KMS-11 (cell line): ENCODE data around the gene SAMD10.
"Not testable (repeated sequence)": the region's sequence is repeated elsewhere in the genome, so short reads cannot be mapped to it uniquely, and the experiment has no call there.

Experiments
- H2AFZ ChIP-seq: fragments of 200-600 bp; sonication (generic); 2 replicates; pipeline ENCODE4 v1.6.1; 2016; ENCODE audit warnings: antibody characterized with exemption, mixed run types, low read depth
- H3K27ac ChIP-seq: fragments of 200-600 bp; sonication (generic); 2 replicates; pipeline ENCODE4 v1.6.1; 2016; ENCODE audit warnings: mild to moderate bottlenecking, mixed run types
- H3K27me3 ChIP-seq: fragments of 200-600 bp; sonication (generic); 2 replicates; pipeline ENCODE4 v1.6.1; 2017; ENCODE audit warnings: mild to moderate bottlenecking, low read depth, mixed run types, moderate library complexity; ENCODE audit not compliant: insufficient read depth
- H3K36me3 ChIP-seq: fragments of 200-600 bp; sonication (generic); 2 replicates; pipeline ENCODE4 v1.6.1; 2017; ENCODE audit warnings: mild to moderate bottlenecking, mixed run types; ENCODE audit not compliant: insufficient read depth
- H3K4me1 ChIP-seq: fragments of 200-600 bp; sonication (generic); 2 replicates; pipeline ENCODE4 v1.6.1; 2016; ENCODE audit warnings: mild to moderate bottlenecking, low read depth, mixed run types; ENCODE audit not compliant: poor library complexity, severe bottlenecking
- H3K4me2 ChIP-seq: fragments of 200-600 bp; sonication (generic); 2 replicates; pipeline ENCODE4 v1.7.0; 2016; ENCODE audit warnings: mild to moderate bottlenecking, mixed run types
- H3K4me3 ChIP-seq: fragments of 200-600 bp; sonication (generic); IDR thresholded peaks from 2 replicates; pipeline ENCODE4 v1.6.1; 2017; ENCODE audit warnings: low read depth, low read length, mixed read lengths; ENCODE audit not compliant: insufficient read depth
- H3K79me2 ChIP-seq: fragments of 200-600 bp; sonication (generic); 2 replicates; pipeline ENCODE4 v1.6.1; 2016; ENCODE audit warnings: low read depth, mixed run types; ENCODE audit not compliant: insufficient read depth
- H3K9ac ChIP-seq: fragments of 200-600 bp; sonication (generic); 2 replicates; pipeline ENCODE4 v1.6.1; 2016; ENCODE audit warnings: mild to moderate bottlenecking, mixed run types
- H4K20me1 ChIP-seq: fragments of 200-600 bp; sonication (generic); 2 replicates; pipeline ENCODE4 v1.6.1; 2016; ENCODE audit warnings: mild to moderate bottlenecking, mixed run types; ENCODE audit not compliant: insufficient read depth
- TF ChIP-seq, protein P1 (sequence below): fragments of 200-600 bp; sonication (generic); conservative IDR thresholded peaks from 2 replicates; pipeline ENCODE4 v1.6.1; 2017; ENCODE audit warnings: low read depth, mild to moderate bottlenecking, antibody characterized with exemption, low read length, moderate library complexity, mixed read lengths

The SAMD10 gene

DNA sequence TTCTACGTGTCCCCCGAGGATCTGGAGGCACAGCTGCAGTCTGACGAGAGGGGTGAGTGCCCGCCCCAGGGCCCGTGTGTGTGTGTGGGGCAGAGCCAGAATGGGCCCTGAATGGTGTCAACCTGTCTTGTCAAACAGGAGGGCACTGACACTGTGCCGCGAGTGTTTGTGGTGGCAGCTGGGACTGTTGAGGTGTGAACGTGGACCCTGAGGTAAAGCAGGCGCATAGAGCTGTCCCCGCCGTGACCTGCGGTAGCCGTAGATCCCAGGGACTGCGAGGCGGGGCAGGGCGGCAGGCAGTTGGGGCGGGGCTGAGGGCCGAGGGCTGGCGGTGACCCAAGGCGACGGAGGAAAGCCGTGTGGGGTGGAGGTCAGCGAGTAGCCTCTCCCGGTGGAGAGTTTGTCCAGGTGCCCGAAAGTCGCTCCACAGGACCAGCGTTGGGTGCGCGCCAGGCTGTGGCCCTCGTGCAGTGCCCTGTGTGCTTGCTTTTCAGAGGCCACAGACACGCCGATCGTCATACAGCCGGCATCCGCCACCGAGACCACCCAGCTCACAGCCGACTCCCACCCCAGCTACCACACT is 48.4 kb downstream of the SAMD10 start:
- peaks cover 6% of the 10 kb centered on the region; the same call in 1 of the 2 replicates for H3K36me3 ChIP-seq
- H3K79me2 ChIP-seq: no peaks in the 10 kb centered on the region
- no peak overlapping the region for H3K4me3 ChIP-seq
- TF ChIP-seq, protein P1, sequence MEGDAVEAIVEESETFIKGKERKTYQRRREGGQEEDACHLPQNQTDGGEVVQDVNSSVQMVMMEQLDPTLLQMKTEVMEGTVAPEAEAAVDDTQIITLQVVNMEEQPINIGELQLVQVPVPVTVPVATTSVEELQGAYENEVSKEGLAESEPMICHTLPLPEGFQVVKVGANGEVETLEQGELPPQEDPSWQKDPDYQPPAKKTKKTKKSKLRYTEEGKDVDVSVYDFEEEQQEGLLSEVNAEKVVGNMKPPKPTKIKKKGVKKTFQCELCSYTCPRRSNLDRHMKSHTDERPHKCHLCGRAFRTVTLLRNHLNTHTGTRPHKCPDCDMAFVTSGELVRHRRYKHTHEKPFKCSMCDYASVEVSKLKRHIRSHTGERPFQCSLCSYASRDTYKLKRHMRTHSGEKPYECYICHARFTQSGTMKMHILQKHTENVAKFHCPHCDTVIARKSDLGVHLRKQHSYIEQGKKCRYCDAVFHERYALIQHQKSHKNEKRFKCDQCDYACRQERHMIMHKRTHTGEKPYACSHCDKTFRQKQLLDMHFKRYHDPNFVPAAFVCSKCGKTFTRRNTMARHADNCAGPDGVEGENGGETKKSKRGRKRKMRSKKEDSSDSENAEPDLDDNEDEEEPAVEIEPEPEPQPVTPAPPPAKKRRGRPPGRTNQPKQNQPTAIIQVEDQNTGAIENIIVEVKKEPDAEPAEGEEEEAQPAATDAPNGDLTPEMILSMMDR: no peak
- no peak overlapping the region for H3K4me2 ChIP-seq
- no peaks in the 10 kb centered on the region for H3K4me1 ChIP-seq
- H4K20me1 ChIP-seq: no peaks in the 10 kb centered on the region
- H3K27ac ChIP-seq: no peak overlapping the region
- no peak overlapping the region for H3K9ac ChIP-seq
- H2AFZ ChIP-seq: no peak overlapping the region
- H3K27me3 ChIP-seq: no peaks in the 10 kb centered on the region

DNA sequence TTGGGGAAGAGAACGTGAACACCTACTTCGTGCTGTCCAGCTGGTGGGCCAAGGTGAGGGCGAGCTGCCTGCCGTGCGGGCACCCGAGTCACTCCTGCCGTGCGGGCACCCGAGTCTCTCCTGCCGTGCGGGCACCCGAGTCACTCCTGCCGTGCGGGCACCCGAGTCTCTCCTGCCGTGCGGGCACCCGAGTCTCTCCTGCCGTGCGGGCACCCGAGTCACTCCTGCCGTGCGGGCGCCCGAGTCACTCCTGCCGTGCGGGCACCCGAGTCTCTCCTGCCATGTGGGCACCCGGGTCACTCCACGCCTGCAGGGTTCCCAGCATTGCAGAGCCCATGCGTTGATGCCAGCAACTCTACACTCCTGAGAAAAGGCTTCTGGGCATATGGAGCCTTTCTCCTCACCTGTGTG is 50.0 kb downstream of the SAMD10 start:
- H4K20me1 ChIP-seq, H3K36me3 ChIP-seq, H2AFZ ChIP-seq, H3K27me3 ChIP-seq, H3K27ac ChIP-seq, H3K4me1 ChIP-seq, H3K4me3 ChIP-seq, H3K79me2 ChIP-seq, H3K4me2 ChIP-seq, H3K9ac ChIP-seq: not testable (repeated sequence)

DNA sequence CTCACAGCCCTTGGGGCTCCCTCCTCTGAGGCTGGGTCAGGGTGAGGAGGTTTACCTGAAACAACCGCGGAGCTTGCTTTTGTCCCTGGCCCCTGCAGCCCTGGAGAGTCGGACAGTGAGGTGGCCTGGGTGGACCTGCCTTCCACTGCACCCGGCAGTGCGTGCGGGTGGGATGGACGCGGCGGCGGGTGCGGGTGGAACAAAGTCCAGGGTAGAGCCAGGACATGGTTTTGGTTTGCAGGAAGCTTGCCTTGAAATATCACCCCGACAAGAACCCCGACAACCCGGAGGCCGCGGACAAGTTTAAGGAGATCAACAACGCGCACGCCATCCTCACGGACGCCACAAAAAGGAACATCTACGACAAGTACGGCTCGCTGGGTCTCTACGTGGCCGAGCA is 50.4 kb downstream of the SAMD10 start:
- no peaks in the 10 kb centered on the region for H4K20me1 ChIP-seq
- H3K27me3 ChIP-seq: no peaks in the 10 kb centered on the region
- peaks cover 6% of the 10 kb centered on the region; the same call in 1 of the 2 replicates for H3K36me3 ChIP-seq
- no peak overlapping the region for H2AFZ ChIP-seq
- no peaks in the 10 kb centered on the region for H3K79me2 ChIP-seq
- TF ChIP-seq, protein P1: no peak
- H3K4me1 ChIP-seq: no peaks in the 10 kb centered on the region
- no peak overlapping the region for H3K9ac ChIP-seq
- no peak overlapping the region for H3K4me3 ChIP-seq
- H3K27ac ChIP-seq: no peak overlapping the region
- H3K4me2 ChIP-seq: no peak overlapping the region

DNA sequence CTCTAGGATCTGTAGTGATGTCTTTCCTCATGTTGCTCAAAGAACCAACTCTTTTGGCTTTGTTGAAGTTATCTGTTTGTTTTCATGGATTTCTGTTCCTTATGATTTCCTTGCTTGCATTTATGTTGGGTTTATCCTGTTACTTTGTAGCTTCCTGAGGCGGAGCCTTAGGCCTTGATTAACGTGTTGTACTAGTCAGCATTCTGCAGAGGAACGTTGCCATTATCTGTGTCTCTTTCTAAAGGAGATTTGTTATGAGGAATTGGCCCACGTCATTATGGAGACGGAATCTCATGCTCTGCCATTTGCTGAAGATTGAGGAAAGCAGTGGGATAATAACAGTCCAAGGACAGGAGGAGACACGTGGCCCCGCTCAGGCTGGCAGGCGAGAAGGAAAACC is 53.1 kb downstream of the SAMD10 start:
- H4K20me1 ChIP-seq: no peaks in the 10 kb centered on the region
- H3K27ac ChIP-seq: no peak overlapping the region
- H3K4me2 ChIP-seq: no peak overlapping the region

DNA sequence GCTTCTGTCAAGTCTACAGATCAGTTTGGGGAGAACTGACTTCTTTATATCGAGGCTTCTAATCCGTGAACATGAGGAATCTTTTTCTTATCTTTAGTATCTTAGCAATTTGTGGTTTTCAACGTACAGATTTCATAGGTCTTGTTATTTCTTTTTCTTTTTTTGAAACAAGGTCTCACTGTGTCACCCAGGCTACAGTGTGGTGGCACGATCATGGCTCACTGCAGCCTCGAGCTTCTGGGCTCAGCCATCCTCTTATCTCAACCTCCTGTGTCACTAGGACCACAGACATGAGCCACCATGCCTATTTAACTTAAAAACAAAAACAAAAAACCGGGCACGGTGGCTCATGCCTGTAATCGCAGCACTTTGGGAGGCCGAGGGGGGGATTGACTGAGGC is 55.2 kb downstream of the SAMD10 start:
- Histone ChIP-seq H3K36me3 (peaks cover 6% of the 10 kb centered on the region; the same call in 1 of the 2 replicates), H3K4me2 (no peak overlapping the region), H2AFZ (no peak overlapping the region), H3K4me1 (no peaks in the 10 kb centered on the region), H4K20me1 (no peaks in the 10 kb centered on the region), H3K4me3 (no peak overlapping the region), H3K27ac (no peak overlapping the region), H3K9ac (no peak overlapping the region), H3K27me3 (no peaks in the 10 kb centered on the region), H3K79me2 (no peaks in the 10 kb centered on the region)
- TF ChIP-seq, protein P1: no peak

More for the DNA sequence above, 53.1 kb downstream of the SAMD10 start:
- no peaks in the 10 kb centered on the region for H3K27me3 ChIP-seq
- H3K9ac ChIP-seq: no peak overlapping the region
- no peaks in the 10 kb centered on the region for H3K79me2 ChIP-seq
- no peaks in the 10 kb centered on the region for H3K4me1 ChIP-seq
- H3K4me3 ChIP-seq: no peak overlapping the region
- TF ChIP-seq, protein P1: no peak
- H3K36me3 ChIP-seq: peaks cover 6% of the 10 kb centered on the region; the same call in 1 of the 2 replicates
- no peak overlapping the region for H2AFZ ChIP-seq
